CD4-positive, alpha-beta T cell (primary cell): ENCODE measurements around the gene LPCAT1. TPM values are rescaled to one million over a fixed set of nuclear protein-coding genes. Genes with fewer than 3 reads are reported as not detected.
A peak's percentile ranks its signal among the peaks of the same experiment; 100 is the strongest.

Experiments
- ATAC-seq: fragments of 200-7000 bp; cut with Tn5 transposase; one replicate; pipeline ENCODE4 v1.10.0; 2022; ENCODE audit warnings: mild to moderate bottlenecking; ENCODE audit not compliant: poor library complexity
- CTCF ChIA-PET: fragments of 350-600 bp; sonication (Branson Sonifier 250); formaldehyde crosslinking; loops from one replicate; lab custom pipeline; 2021; ENCODE audit warnings: antibody characterized with exemption, inconsistent platforms; lab: Charles Lee
- POLR2A ChIA-PET: fragments of 350-600 bp; sonication (Branson Sonifier 250); formaldehyde crosslinking; loops from one replicate; lab custom pipeline; 2021; ENCODE audit warnings: antibody characterized with exemption, inconsistent platforms; lab: Charles Lee
- DNase-seq, 14 experiments: peaks; one replicate each; pipeline ENCODE4 v3.0.0-alpha.2; 2013 to 2020; ENCODE audit warnings: mixed read lengths in 2 of 14
- H3K27ac ChIP-seq, 2 donors: one replicate each; pipeline versions ENCODE4 v1.5.1 to v1.7.0; 2013; ENCODE audit warnings: low read length in 2 of 2, low read depth in 1 of 2, mild to moderate bottlenecking in 1 of 2
- H3K27me3 ChIP-seq, 2 experiments: 1 replicate in 1 of 2; 2 replicates in 1 of 2; pipeline versions ENCODE4 v1.6.1 to v1.7.0; 2013; ENCODE audit warnings: low read length in 2 of 2, control low read depth in 1 of 2, mild to moderate bottlenecking in 1 of 2, moderate library complexity in 1 of 2; ENCODE audit not compliant: insufficient read depth in 2 of 2, control insufficient read depth in 1 of 2
- H3K36me3 ChIP-seq: one replicate; pipeline ENCODE4 v1.6.1; 2013; ENCODE audit warnings: low read length, control low read depth; ENCODE audit not compliant: insufficient read depth
- H3K4me1 ChIP-seq: one replicate; pipeline ENCODE4 v1.6.1; 2013; ENCODE audit warnings: low read length, control low read depth; ENCODE audit not compliant: insufficient read depth
- H3K4me3 ChIP-seq: one replicate; pipeline ENCODE4 v1.5.1; 2013; ENCODE audit warnings: mild to moderate bottlenecking, low read length, moderate library complexity
- H3K9me3 ChIP-seq, 2 experiments: 1 replicate in 1 of 2; 2 replicates in 1 of 2; pipeline versions ENCODE4 v1.6.1 to v1.7.0; 2013; ENCODE audit warnings: low read length in 2 of 2, mild to moderate bottlenecking in 2 of 2, control low read depth in 1 of 2, moderate library complexity in 1 of 2; ENCODE audit not compliant: control insufficient read depth in 1 of 2, insufficient read depth in 1 of 2
- H3K27ac Mint-ChIP-seq: one replicate; pipeline ENCODE4 v1.8.0; 2020; ENCODE audit warnings: mixed read lengths
- H3K27me3 Mint-ChIP-seq: one replicate; pipeline ENCODE4 v1.8.0; 2021; ENCODE audit warnings: mixed read lengths
- H3K36me3 Mint-ChIP-seq: one replicate; pipeline ENCODE4 v1.8.0; 2021; ENCODE audit warnings: low read depth, mixed read lengths
- H3K4me1 Mint-ChIP-seq: one replicate; pipeline ENCODE4 v1.8.0; 2021; ENCODE audit warnings: low read depth, mixed read lengths
- H3K4me3 Mint-ChIP-seq: one replicate; pipeline ENCODE4 v1.8.0; 2020; ENCODE audit warnings: mild to moderate bottlenecking, mixed read lengths
- H3K9me3 Mint-ChIP-seq: one replicate; pipeline ENCODE4 v1.8.0; 2020; ENCODE audit warnings: mixed read lengths
- intact Hi-C, 2 experiments: fragments of 100-400 bp; cut with DNase I in 1 of 2; cut with micrococcal nuclease in 1 of 2; formaldehyde crosslinking; loops; one replicate each; pipeline versions ENCODE4 v1.15.1 to v1.9.0; 2023 to 2025; cut with DNase I, micrococcal nuclease
- total RNA-seq, 174 experiments: library from RNA in 2 of 174; stranded (reverse) in 2 of 174; gene quantifications; one replicate each; pipeline ENCODE4 v1.2.3 and lab custom pipeline; 2021 to 2026
- TF ChIP-seq, protein P1 (sequence below): fragments of 200-600 bp; IDR thresholded peaks from one replicate; pipeline ENCODE4 v1.8.0; 2022; ENCODE audit warnings: antibody characterized with exemption, mild to moderate bottlenecking

Gene LPCAT1
- total RNA-seq, 2 experiments from 2014 or later = 20.4 to 21.2 TPM

DNA sequence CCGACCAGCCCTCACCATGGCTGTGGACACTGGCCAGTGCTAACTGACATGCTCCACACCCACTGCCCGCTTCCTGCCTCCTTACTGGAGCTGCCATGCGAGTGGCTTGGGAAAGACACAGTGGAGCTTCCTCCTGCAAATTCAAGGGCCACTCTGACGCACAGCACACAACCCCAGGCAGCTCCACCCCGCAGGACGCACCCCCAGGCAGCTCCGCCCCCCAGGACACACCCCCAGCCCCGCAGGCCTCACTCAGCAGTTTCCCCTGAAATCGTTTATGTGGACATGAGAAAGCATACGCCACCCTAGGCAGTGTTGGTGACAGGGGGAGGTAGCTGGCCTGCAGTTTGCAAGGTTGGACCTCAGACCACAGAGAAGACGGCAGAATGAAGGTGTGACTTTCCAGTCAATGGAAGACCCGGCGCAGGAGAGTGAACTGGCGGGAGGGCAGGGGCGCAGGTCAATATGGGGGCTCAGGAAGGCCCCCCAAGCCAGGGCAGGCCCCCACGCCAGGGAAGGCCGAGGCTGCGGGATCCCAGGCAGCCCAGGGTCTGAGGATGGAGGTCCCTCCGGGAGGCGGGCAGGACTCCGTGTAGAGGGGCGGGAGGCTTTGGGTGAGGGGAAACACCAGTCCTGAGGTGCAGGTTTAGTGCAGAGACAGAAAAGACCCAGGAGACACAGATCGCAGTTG, 21.6 kb downstream of the LPCAT1 start:
- peaks cover 47% of the 10 kb centered on the region for H3K4me1 ChIP-seq

DNA sequence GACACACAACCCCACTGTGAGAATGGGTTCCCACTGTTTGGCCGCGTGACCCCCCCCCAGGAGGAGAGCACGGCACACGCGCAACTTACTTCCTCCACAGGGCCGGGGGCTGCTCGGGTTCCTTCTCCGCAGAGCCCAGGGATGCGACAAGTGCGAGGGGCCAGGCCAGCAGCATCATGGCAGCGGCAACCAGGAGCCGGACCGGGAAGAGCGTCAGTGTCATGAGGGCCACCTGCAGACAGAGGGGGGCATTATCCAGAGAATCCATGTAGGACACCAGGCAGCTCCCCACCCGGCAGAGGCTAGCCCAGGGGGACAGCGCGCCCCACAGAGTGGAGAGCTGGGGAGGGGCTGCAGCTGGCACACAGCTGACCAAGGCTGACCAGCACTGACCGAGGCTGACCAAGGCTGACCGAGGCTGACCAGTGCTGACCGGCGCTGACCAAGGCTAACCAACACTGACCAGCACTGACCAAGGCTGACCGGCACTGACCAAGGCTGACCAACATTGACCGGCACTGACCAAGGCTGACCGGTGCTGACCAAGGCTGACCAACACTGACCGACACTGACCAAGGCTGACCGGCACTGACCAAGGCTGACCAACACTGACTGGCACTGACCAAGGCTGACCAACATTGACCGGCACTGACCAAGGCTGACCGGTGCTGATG, 22.3 kb downstream of the LPCAT1 start:
- Mint-ChIP-seq H3K4me1 (peaks cover 30% of the 10 kb centered on the region), H3K36me3 (peaks cover 30% of the 10 kb centered on the region), H3K9me3 (no peaks in the 10 kb centered on the region), H3K4me3 (no peak overlapping the region), H3K27ac (no peak overlapping the region), H3K27me3 (no peaks in the 10 kb centered on the region)
- ATAC-seq (peak; percentile 48), DNase-seq (peak in 1 of 14 experiments; percentile 44)
- Histone ChIP-seq H3K27ac (no peak overlapping the region), H3K27me3 (no peaks in the 10 kb centered on the region), H3K9me3 (no peaks in the 10 kb centered on the region), H3K4me1 (peaks cover 41% of the 10 kb centered on the region), H3K4me3 (no peak overlapping the region), H3K36me3 (peaks cover 21% of the 10 kb centered on the region)
- intact Hi-C loops = loop anchor here in 1 of 2 experiments (2.0 kb wide), 1 partner anchor 35 kb away; no protein-coding TSS in a partner anchor
- TF ChIP-seq, protein P1, sequence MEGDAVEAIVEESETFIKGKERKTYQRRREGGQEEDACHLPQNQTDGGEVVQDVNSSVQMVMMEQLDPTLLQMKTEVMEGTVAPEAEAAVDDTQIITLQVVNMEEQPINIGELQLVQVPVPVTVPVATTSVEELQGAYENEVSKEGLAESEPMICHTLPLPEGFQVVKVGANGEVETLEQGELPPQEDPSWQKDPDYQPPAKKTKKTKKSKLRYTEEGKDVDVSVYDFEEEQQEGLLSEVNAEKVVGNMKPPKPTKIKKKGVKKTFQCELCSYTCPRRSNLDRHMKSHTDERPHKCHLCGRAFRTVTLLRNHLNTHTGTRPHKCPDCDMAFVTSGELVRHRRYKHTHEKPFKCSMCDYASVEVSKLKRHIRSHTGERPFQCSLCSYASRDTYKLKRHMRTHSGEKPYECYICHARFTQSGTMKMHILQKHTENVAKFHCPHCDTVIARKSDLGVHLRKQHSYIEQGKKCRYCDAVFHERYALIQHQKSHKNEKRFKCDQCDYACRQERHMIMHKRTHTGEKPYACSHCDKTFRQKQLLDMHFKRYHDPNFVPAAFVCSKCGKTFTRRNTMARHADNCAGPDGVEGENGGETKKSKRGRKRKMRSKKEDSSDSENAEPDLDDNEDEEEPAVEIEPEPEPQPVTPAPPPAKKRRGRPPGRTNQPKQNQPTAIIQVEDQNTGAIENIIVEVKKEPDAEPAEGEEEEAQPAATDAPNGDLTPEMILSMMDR = no peak
- ChIA-PET CTCF (no interaction called here), POLR2A (interaction anchor here (0.5 kb wide), 1 partner anchor 19 kb away, joined by 3 read pairs; no protein-coding TSS in a partner anchor)

More for the DNA sequence above, 21.6 kb downstream of the LPCAT1 start:
- intact Hi-C loops = loop anchor here in 1 of 2 experiments (2.0 kb wide), 1 partner anchor 35 kb away; no protein-coding TSS in a partner anchor
- ChIA-PET CTCF (no interaction called here), POLR2A (interaction anchor here (0.5 kb wide), 1 partner anchor 19 kb away, joined by 3 read pairs; no protein-coding TSS in a partner anchor)
- Mint-ChIP-seq H3K27me3 (no peaks in the 10 kb centered on the region), H3K9me3 (no peaks in the 10 kb centered on the region), H3K36me3 (peaks cover 30% of the 10 kb centered on the region), H3K4me3 (no peak overlapping the region), H3K27ac (no peak overlapping the region), H3K4me1 (peaks cover 28% of the 10 kb centered on the region)
- TF ChIP-seq, protein P1 = no peak
- H3K4me3 ChIP-seq = no peak overlapping the region
- peaks cover 21% of the 10 kb centered on the region for H3K36me3 ChIP-seq
- H3K27ac ChIP-seq = no peak overlapping the region
- no peaks in the 10 kb centered on the region for H3K9me3 ChIP-seq
- no peaks in the 10 kb centered on the region for H3K27me3 ChIP-seq
- ATAC-seq (peak; percentile 51), DNase-seq (peak in 4 of 14 experiments; percentile 27 to 79 (median 60))

DNA sequence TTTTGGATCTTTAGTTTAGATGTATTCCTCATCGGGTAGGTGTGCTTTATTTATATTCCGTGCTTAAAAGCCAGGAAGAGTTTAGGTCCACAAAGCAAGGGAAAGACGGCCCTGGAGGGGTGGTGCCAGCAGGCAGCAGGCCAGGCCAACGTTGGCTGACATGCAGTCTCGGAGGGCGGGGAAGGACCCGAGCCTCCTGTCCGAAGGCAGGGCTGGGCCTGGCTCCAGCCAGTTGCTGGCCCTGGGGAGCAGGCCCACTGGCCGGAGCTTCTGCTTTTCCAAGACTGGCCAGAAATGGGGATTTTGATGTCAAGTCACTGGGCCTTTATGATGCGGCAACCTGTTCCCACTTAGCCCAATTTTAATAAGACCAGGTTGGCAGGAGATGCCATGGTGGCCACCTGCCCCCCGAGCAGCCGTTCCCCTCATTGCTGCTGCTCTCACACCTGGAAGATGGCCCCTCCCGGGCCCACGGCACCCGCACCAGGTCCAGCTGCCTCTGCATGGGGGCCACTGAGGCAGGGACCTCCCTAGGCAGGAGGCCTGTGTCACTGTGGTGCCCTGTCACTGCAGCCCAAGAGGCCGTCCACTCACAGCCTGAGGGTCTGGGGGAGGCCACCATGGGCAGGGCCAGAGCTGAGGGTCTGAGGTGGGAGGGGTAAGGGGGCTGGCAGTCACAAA, 23.2 kb downstream of the LPCAT1 start:
- Mint-ChIP-seq H3K9me3 (no peaks in the 10 kb centered on the region), H3K27ac (no peak overlapping the region), H3K27me3 (no peaks in the 10 kb centered on the region), H3K4me1 (peaks cover 34% of the 10 kb centered on the region), H3K36me3 (peaks cover 32% of the 10 kb centered on the region), H3K4me3 (no peak overlapping the region)
- Histone ChIP-seq H3K4me3 (no peak overlapping the region), H3K9me3 (no peaks in the 10 kb centered on the region), H3K4me1 (peaks cover 39% of the 10 kb centered on the region), H3K36me3 (peaks cover 21% of the 10 kb centered on the region), H3K27ac (no peak overlapping the region), H3K27me3 (no peaks in the 10 kb centered on the region)
- CTCF ChIA-PET = no interaction called here
- POLR2A ChIA-PET = no interaction called here
- TF ChIP-seq, protein P1 = no peak
- ATAC-seq = no peak
- DNase-seq = no peak
- intact Hi-C loops = no loop called here
